Neural progenitor cell (in vitro differentiated cells): ENCODE results near the gene ITGAX. TPM values are rescaled to one million over a fixed set of nuclear protein-coding genes. Genes with fewer than 3 reads are reported as not detected.

Source experiments
- DNase-seq: peaks from one replicate; pipeline ENCODE4 v3.0.0-alpha.2; 2016; ENCODE audit warnings: low spot score
- H2AFZ ChIP-seq: fragments of 200-600 bp; sonication (generic); replicated peaks from 2 replicates; pipeline ENCODE4 v1.6.1; 2016; ENCODE audit warnings: antibody characterized with exemption
- H3F3A ChIP-seq: fragments of 200-600 bp; sonication (generic); 2 replicates; pipeline ENCODE4 v1.6.1; 2016; ENCODE audit warnings: antibody characterized with exemption, low read depth
- H3K27ac ChIP-seq: fragments of 200-600 bp; sonication (generic); 2 replicates; pipeline ENCODE4 v1.5.1; 2016; ENCODE audit warnings: mild to moderate bottlenecking
- H3K27me3 ChIP-seq: fragments of 200-600 bp; sonication (generic); 2 replicates; pipeline ENCODE4 v1.6.1; 2016; ENCODE audit warnings: mild to moderate bottlenecking, moderate library complexity
- H3K36me3 ChIP-seq: fragments of 200-600 bp; sonication (generic); 2 replicates; pipeline ENCODE4 v1.5.1; 2016
- H3K4me1 ChIP-seq: fragments of 200-600 bp; sonication (generic); 2 replicates; pipeline ENCODE4 v1.6.1; 2016; ENCODE audit warnings: mixed run types
- H3K4me2 ChIP-seq: fragments of 200-600 bp; sonication (generic); 2 replicates; pipeline ENCODE4 v1.6.1; 2016
- H3K4me3 ChIP-seq: fragments of 200-600 bp; sonication (generic); 2 replicates; pipeline ENCODE4 v1.5.1; 2016
- H3K79me2 ChIP-seq: fragments of 200-600 bp; sonication (generic); 2 replicates; pipeline ENCODE4 v1.6.1; 2016; ENCODE audit warnings: low read depth
- H3K9ac ChIP-seq: fragments of 200-600 bp; sonication (generic); 2 replicates; pipeline ENCODE4 v1.6.1; 2016
- H3K9me3 ChIP-seq: fragments of 200-600 bp; sonication (generic); 2 replicates; pipeline ENCODE4 v1.5.1; 2016; ENCODE audit warnings: low read depth
- H4K20me1 ChIP-seq: fragments of 200-600 bp; sonication (generic); 2 replicates; pipeline ENCODE4 v1.6.1; 2016; ENCODE audit warnings: low read depth
- H3K27ac Mint-ChIP-seq: 3 replicates; pipeline ENCODE4 v1.8.0; 2021; ENCODE audit warnings: mixed read lengths
- H3K27me3 Mint-ChIP-seq: 2 replicates; pipeline ENCODE4 v1.8.0; 2022; ENCODE audit warnings: low read depth, mild to moderate bottlenecking, inconsistent platforms, moderate library complexity, mixed read lengths; ENCODE audit not compliant: insufficient read depth
- H3K36me3 Mint-ChIP-seq: 3 replicates; pipeline ENCODE4 v1.8.0; 2021; ENCODE audit warnings: mixed read lengths
- H3K4me1 Mint-ChIP-seq: 3 replicates; pipeline ENCODE4 v1.8.0; 2021; ENCODE audit warnings: mixed read lengths
- H3K4me3 Mint-ChIP-seq: 3 replicates; pipeline ENCODE4 v1.8.0; 2021; ENCODE audit warnings: mild to moderate bottlenecking, moderate library complexity, mixed read lengths
- H3K9me3 Mint-ChIP-seq: 3 replicates; pipeline ENCODE4 v1.8.0; 2020; ENCODE audit warnings: mixed read lengths
- EZH2 ChIP-seq: fragments of 200-600 bp; sonication (generic); IDR thresholded peaks from 2 replicates; pipeline ENCODE4 v1.6.1; 2017; ENCODE audit warnings: antibody characterized with exemption, mild to moderate bottlenecking, moderate library complexity
- EZH2phosphoT487 ChIP-seq: fragments of 200-600 bp; sonication (generic); IDR thresholded peaks from 2 replicates; pipeline ENCODE4 v1.6.1; 2017; ENCODE audit warnings: antibody characterized with exemption
- total RNA-seq: library from RNA; depleted of rRNA; stranded (reverse); fragments of >200 nt; gene quantifications from 2 replicates; pipeline ENCODE4 v1.2.3, GENCODE V29; 2015; ENCODE audit warnings: low replicate concordance
- TF ChIP-seq, protein P1 (sequence below): fragments of 200-600 bp; sonication (generic); IDR thresholded peaks from 2 replicates; pipeline ENCODE4 v1.5.1; 2017; ENCODE audit warnings: antibody characterized with exemption, mild to moderate bottlenecking

ITGAX gene
- total RNA-seq, 1 donor from 2014 or later, result not detected

DNA sequence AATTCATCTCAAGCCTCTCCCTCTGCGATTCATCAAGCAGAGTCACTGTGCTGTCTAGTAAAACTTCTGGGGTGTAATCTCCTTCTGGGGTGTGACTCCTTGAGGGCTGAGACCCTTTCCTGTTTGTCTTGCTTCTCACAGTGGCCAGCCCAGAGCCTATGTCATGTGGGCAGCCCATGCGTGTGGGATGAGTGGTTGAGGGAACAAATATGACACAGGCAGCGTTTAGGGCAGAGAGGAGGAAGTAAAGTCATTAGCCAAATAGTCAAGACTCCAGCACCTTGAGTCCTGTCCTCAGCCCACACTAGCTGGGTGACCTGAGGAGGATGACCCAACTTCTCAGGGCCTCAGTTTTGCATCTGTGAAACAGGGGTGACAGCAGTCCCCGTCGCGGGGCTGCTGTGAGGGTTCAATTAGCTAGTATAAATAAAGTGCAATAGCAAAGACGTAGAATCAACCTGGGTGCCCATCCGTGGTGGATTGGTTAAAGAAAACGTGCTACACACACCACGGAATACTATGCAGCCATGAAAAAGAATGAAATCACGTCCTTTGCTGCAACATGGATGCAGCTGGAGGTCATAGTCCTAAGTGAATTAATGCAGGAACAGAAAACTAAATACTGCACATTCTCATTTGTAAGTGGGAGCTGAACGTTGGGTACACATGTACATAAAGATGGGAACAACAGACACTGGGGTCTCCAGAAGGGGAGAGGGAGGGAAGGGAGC lies 4.5 kb upstream of the ITGAX start:
- Mint-ChIP-seq H3K36me3 (no peaks in the 10 kb centered on the region), H3K4me1 (peaks cover 7% of the 10 kb centered on the region), H3K4me3 (no peak overlapping the region), H3K27me3 (peaks cover 16% of the 10 kb centered on the region), H3K27ac (no peak overlapping the region), H3K9me3 (peaks cover 3% of the 10 kb centered on the region)
- H3K4me3 ChIP-seq, result no peak overlapping the region
- no peak for DNase-seq
- H3K4me1 ChIP-seq, result no peaks in the 10 kb centered on the region
- no peaks in the 10 kb centered on the region for H4K20me1 ChIP-seq
- no peaks in the 10 kb centered on the region for H3K9me3 ChIP-seq
- H3K4me2 ChIP-seq, result no peak overlapping the region
- no peaks in the 10 kb centered on the region for H3K79me2 ChIP-seq
- TF ChIP-seq EZH2 (no peak), EZH2phosphoT487 (no peak)
- TF ChIP-seq, protein P1, sequence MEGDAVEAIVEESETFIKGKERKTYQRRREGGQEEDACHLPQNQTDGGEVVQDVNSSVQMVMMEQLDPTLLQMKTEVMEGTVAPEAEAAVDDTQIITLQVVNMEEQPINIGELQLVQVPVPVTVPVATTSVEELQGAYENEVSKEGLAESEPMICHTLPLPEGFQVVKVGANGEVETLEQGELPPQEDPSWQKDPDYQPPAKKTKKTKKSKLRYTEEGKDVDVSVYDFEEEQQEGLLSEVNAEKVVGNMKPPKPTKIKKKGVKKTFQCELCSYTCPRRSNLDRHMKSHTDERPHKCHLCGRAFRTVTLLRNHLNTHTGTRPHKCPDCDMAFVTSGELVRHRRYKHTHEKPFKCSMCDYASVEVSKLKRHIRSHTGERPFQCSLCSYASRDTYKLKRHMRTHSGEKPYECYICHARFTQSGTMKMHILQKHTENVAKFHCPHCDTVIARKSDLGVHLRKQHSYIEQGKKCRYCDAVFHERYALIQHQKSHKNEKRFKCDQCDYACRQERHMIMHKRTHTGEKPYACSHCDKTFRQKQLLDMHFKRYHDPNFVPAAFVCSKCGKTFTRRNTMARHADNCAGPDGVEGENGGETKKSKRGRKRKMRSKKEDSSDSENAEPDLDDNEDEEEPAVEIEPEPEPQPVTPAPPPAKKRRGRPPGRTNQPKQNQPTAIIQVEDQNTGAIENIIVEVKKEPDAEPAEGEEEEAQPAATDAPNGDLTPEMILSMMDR, result no peak
- H3K27me3 ChIP-seq, result no peaks in the 10 kb centered on the region
- no peaks in the 10 kb centered on the region for H3F3A ChIP-seq
- H3K36me3 ChIP-seq, result no peaks in the 10 kb centered on the region
- no peak overlapping the region for H3K9ac ChIP-seq
- H2AFZ ChIP-seq, result no peak overlapping the region
- no peak overlapping the region for H3K27ac ChIP-seq

DNA sequence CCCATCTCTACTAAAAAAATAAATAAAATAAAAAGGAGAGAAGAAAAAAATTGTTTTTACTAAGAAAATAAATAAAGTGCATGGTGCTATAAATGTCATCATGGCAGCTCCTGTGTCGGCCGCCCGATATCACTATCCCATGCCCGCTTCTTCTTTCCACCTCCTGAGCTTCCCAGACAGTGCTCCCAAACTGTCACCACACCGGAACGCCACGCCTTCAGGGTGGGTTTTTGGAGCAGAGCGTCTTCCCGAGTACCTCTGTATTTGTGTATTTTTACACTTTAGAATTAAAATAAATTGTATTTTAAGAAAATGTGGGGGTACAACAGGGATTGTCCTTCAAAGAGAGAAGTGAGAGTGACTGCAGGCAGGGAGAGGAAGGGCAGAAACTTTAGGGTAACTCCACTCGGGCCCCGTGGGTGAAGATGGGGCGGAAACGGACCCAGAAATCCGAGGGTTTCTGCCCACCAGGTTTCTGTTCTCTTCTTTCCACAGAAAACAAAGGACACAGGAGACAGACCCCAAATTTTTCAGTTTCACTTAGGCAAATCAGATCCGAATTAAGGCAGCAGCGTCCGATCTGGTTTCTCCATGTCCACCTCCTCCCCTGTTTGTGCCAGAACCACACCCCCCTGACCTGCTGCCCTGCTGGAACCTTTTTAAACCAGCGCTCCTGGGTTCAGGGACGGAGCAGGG lies 3.6 kb upstream of the ITGAX start:
- Histone ChIP-seq H3K4me3 (no peak overlapping the region), H3K4me2 (no peak overlapping the region), H3K9ac (no peak overlapping the region), H3K27me3 (no peaks in the 10 kb centered on the region), H4K20me1 (no peaks in the 10 kb centered on the region), H3K4me1 (no peaks in the 10 kb centered on the region), H3F3A (no peaks in the 10 kb centered on the region), H3K27ac (no peak overlapping the region), H2AFZ (no peak overlapping the region), H3K79me2 (no peaks in the 10 kb centered on the region), H3K9me3 (no peaks in the 10 kb centered on the region), H3K36me3 (no peaks in the 10 kb centered on the region)
- no peak overlapping the region for H3K4me3 Mint-ChIP-seq
- H3K9me3 Mint-ChIP-seq, result peaks cover 3% of the 10 kb centered on the region
- TF ChIP-seq, protein P1, result no peak
- TF ChIP-seq EZH2phosphoT487 (no peak), EZH2 (no peak)
- no peaks in the 10 kb centered on the region for H3K36me3 Mint-ChIP-seq
- no peak overlapping the region for H3K27ac Mint-ChIP-seq
- H3K27me3 Mint-ChIP-seq, result peaks cover 16% of the 10 kb centered on the region
- peaks cover 7% of the 10 kb centered on the region for H3K4me1 Mint-ChIP-seq
- DNase-seq, result no peak

DNA sequence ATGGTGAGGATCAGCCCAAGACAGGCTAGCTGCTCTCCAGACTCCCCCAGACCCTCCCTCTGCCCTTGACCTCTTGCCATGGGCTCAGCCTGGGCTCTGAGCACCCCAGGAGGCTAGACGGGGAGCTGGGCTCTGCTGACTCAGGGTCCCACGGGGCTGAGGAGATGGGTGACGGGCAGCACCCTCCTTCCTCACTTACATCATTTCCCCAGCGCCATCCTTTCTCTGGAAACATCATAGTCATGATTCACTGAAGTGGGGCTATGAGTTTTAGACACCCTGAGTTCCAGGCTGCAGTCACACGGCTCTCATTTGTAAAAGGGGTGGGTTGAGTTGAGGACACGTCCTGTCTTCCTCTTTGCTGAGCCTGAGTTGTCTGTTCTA lies 3.0 kb upstream of the ITGAX start:
- Histone ChIP-seq H3K27me3 (no peaks in the 10 kb centered on the region), H3K9me3 (no peaks in the 10 kb centered on the region), H3K27ac (no peak overlapping the region), H3K4me3 (no peak overlapping the region), H3K4me1 (no peaks in the 10 kb centered on the region), H3K79me2 (no peaks in the 10 kb centered on the region), H4K20me1 (no peaks in the 10 kb centered on the region), H3F3A (no peaks in the 10 kb centered on the region), H3K9ac (no peak overlapping the region), H2AFZ (no peak overlapping the region), H3K4me2 (no peak overlapping the region), H3K36me3 (no peaks in the 10 kb centered on the region)
- H3K27ac Mint-ChIP-seq, result no peak overlapping the region
- peaks cover 3% of the 10 kb centered on the region for H3K9me3 Mint-ChIP-seq
- H3K4me1 Mint-ChIP-seq, result peaks cover 7% of the 10 kb centered on the region
- H3K36me3 Mint-ChIP-seq, result no peaks in the 10 kb centered on the region
- no peak for DNase-seq
- H3K27me3 Mint-ChIP-seq, result peaks cover 16% of the 10 kb centered on the region
- TF ChIP-seq EZH2phosphoT487, result no peak
- TF ChIP-seq, protein P1, result no peak
- TF ChIP-seq EZH2, result no peak
- no peak overlapping the region for H3K4me3 Mint-ChIP-seq
